ENCODE results near the gene RBMS1.

Gene RBMS1

GRCh38 chr2:160493227-160494028, at the start of gene RBMS1:
Gene RBMS1, minus strand, starts transcription at chr2:160493807. Its CDS starts 444 bp downstream, at chr2:160493363.
- peak; percentile 63 for DNase-seq (ENCODE audit: low spot score)

GRCh38 chr2:160541745-160542144, 48.1 kb upstream of the RBMS1 start:
- no peak for DNase-seq (ENCODE audit: low spot score)

GRCh38 chr2:160538559-160539355, 45.1 kb upstream of the RBMS1 start:
- no peak for DNase-seq (ENCODE audit: low spot score)

GRCh38 chr2:160538115-160538514, 44.5 kb upstream of the RBMS1 start:
- no peak for DNase-seq (ENCODE audit: low spot score)

DNA sequence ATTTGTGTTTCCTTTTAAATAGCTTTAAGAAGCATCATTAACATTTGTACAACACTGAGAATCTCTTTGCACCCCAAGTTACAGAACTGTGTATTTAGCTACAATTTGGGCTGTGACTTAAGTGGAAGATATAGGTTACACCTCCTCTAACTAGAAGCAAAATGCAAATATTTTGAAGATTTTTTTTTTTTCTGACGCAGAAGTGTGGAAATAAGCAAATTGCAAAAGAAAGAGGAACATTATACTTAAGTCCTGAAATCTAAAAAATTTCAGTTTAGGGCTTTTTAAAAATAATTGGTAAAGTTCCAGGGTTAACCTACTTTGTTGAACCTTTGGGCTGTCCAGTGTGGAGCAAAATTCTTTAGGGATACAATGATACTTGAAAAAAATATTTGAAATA, 41.4 kb upstream of the RBMS1 start:
- no peak for DNase-seq (ENCODE audit: low spot score)

- no peak for DNase-seq (ENCODE audit: low spot score)
These were observed 40.6 kb upstream of the RBMS1 start for GRCh38 chr2:160534249-160534648.

DNA sequence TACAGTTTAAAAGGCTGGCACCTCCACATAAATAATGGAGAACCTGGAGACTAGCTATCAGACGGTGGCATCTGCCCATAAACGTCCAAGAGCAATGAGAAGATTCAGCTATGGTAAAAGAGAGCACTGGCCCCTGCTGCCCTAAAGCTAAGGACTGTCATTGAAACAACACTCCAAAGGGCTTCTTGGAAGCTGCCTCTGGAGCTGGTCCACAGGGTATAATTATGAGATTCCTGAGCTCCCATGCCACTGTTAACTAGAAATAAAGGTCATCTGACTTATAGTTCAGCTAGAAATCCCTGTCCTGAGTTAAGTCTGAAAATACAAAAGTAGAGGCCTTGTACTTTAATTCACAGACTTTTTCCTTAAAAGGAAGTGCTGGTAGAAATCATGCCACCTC, 39.9 kb upstream of the RBMS1 start:
- DNase-seq (ENCODE audit: low spot score) = no peak

DNA sequence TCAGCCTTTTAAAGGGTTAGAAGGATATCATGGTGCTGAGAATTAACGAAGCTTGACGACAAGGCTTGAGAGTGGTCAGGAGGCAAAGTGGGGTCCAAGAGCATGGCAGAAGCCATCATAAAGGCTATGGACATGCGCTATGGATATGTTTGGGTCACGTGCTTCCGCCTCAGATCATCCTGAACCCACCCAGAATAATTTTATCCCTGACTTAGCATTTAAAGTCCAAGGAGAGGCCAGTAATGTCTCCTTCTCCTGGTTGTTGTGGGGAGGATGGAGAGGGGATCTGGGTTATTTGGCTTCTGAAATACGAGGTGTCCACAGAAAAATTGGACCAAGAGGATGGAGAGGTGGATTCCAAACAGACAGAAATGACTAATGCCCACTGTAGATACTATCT, 38.8 kb upstream of the RBMS1 start:
- DNase-seq (ENCODE audit: low spot score) = no peak

DNA sequence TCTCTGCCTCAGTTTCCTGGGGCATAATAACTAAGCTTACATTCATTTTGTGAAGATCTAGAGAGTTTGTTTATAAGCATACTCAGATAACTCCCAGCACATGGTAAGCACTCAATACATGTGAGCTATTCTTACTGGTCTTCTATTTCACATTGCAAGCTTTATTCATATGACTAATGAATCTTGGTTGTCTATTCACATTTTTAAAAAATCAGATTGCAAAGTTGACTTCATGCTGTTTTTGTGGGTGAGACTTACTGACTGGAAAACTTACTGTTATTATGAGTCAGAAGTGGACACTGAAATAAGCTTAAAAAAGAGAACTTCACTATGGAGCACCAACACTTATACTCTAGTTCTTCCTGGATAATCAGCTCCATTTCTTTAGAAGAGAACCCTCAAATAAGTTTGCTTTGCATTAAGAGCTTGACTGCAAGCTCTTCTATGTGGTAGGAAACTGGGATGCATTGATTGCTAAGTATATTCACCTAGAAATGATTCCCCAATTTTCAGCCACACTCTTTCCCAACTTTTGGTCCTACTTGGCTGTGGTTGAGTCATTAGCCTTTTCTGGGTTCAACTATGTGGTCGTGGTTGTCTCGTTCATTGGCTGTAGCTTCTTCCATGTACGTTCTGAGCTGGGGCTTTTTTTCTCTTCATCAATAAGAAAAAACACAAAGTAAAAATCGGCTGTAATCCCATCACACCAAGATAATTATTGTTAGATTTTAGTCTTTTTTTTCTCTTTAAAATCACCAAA, 29.5 kb upstream of the RBMS1 start:
- DNase-seq (ENCODE audit: low spot score) = no peak

DNA sequence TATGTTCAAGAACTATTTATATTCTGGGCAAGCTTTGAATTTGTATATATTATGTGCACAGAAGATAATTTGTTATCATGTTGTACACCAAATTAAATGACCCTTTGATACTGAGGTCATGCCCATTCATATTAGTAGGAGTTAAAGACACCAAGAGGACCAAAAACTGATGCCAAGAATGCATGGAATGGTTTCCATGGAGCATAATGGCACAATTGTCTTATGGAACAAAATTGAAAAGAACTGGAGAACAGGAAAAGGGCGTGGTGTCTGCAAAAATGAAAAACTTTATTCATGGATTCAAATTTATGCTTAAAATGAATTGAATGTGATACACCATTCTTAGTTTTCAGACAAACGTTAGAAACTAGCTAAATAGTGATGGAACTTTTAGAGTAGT, 24.1 kb upstream of the RBMS1 start:
- no peak for DNase-seq (ENCODE audit: low spot score)

GRCh38 chr2:160516547-160517365, 23.1 kb upstream of the RBMS1 start:
- peak; percentile 49 for DNase-seq (ENCODE audit: low spot score)

DNA sequence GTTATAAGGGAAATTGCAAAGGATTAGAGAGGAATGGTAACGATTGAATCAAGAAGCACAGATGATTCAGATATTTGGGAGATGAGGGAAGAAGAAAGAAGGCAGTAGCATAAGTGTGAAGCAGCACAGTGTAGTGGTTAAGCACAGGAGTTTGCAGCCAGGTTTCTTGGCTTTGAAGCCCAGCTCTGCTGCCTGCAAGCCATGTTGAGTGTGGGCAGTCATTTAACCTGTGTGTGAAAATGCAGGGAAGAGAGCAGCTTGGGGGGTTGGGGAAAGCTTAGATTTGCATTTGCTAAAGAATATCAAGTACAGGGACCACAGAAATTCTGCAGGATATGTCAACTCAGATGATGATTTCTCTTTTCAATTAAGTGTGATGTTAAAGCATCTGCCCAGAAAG, 21.5 kb upstream of the RBMS1 start:
- DNase-seq (ENCODE audit: low spot score) = no peak

GRCh38 chr2:160513120-160513519, 19.5 kb upstream of the RBMS1 start:
- no peak for DNase-seq (ENCODE audit: low spot score)

- no peak for DNase-seq (ENCODE audit: low spot score)
These were observed 18.9 kb upstream of the RBMS1 start for GRCh38 chr2:160512491-160512890.

GRCh38 chr2:160510617-160511016, 17.0 kb upstream of the RBMS1 start:
- DNase-seq (ENCODE audit: low spot score) = no peak

GRCh38 chr2:160509016-160509415, 15.4 kb upstream of the RBMS1 start:
- DNase-seq (ENCODE audit: low spot score) = no peak

- no peak for DNase-seq (ENCODE audit: low spot score)
These were observed 13.9 kb upstream of the RBMS1 start for GRCh38 chr2:160507464-160507863.

- DNase-seq (ENCODE audit: low spot score) = peak; percentile 60
These were observed 13.4 kb upstream of the RBMS1 start for GRCh38 chr2:160507046-160507407.

DNA sequence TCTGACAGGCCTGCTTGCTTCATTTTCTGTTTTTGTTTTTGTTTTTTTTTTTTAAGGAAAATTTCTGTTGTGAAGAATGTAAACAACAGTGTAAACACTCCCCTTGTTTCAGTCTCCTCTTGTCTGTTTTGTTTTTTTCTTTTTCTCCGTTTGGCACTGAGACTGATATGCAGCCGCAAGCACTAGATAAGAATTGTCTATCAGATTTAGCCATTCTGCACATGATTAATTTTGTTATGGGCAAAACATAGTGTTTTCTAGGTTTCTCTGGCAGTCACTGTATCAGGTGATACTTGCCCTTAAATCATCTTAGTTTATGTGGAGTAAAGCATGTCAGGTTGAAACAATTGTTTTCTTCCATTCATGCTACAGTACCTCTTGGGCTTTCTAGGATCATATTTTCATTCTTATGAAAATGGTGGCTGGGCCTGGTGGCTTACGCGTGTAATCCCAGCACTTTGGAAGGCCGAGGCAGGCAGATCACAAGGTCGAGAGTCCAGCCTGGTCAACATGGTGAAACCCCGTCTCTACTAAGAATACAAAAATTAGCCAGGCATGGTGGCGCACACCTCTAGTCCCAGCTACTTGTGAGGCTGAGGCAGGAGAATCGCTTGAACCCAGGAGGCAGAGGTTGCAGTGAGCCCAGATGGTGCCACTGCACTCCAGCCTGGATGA, 12.9 kb upstream of the RBMS1 start:
- no peak for DNase-seq (ENCODE audit: low spot score)

DNA sequence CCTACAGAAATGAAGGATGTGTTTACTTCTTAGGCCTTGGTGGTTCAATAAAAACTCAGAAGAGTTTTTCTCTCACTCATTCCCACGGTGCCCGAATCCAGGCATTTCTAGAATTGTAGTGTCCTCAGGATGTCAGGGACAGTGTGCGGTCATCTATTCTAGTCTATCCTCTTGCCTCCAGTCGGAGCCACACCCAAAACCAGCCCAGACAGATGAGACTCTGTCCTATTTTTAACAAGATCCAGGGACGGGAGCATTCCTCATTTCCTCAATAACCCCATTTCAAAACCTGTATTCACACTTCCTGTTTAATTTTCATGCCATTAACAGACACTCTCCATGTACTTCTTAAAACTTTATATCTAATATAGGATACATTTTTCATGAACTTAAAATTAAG, 11.6 kb upstream of the RBMS1 start:
- no peak for DNase-seq (ENCODE audit: low spot score)

DNA sequence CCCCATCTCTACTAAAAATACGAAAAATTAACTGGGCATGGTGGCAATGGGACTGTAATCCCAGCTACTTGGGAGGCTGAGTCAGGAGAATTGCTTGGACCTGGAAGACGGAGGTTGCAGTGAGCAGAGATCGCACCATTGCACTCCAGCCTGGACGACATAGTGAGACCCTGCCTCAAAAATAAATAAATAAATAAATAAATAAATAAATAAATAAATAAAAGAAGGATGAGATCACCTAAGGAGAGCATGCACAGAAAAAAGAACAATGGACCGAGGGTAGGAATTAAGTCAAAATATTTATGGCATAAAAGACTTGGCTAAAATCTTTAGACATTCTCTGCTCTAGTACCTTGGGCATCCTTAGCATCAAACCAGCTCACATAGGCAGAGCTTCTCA, 8.9 kb upstream of the RBMS1 start:
- no peak for DNase-seq (ENCODE audit: low spot score)
